NCI-H524 treated with DMSO at 0.1 percent for 48 hours (cell line): ENCODE measurements around the gene PRXL2A.
"Not testable (repeated sequence)": the region's sequence is repeated elsewhere in the genome, so short reads cannot be mapped to it uniquely, and the experiment has no call there.

Experiments
- DNase-seq: peaks from one replicate; lab custom pipeline; 2025; lab: John Stamatoyannopoulos, UW

Gene PRXL2A, protein sequence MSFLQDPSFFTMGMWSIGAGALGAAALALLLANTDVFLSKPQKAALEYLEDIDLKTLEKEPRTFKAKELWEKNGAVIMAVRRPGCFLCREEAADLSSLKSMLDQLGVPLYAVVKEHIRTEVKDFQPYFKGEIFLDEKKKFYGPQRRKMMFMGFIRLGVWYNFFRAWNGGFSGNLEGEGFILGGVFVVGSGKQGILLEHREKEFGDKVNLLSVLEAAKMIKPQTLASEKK

DNA sequence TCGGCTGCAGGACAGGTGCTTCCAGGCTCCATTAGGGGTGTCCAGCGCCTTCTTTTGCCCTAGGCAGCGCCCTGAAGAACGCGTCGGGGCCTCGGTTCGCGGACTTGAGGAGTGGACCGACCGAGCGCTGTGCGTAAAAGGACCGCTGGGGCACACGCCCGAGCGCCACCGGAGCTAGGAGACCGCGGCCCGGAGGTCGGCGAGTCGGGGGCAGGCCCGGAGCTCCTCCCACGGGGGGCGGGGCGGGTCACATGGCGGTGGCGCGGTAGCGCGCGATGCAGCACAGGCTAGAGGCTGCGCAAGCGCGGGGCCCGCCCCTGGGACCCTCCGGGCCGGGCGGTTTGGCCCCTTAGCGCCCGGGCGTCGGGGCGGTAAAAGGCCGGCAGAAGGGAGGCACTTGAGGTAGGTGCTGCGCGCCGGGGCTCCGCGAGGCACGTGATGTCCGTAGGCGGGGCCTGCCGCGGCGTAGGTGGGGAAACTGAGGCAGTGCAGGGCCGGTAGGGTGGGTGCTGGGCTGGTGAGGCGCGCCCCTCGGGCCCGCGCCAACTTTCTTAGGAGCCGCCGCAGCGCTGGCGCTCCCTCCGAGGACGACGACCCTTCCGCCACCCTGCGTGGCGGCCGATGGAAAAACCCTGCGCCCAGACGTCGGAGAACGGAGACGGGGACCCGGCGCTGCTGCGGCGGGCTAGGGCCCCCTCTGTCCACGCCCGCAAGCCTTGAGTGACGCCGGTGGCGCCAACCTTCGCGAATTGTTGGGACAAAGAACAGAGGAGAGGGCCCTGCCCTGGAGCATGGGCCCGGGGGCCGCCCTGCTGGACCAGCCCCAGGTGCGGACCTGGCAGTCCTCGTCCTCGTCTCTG lies at the start of gene PRXL2A:
PRXL2A (plus strand) TSS at position 310 of the 860 bp plus-strand sequence. CDS start 11,917 bp downstream, outside the sequence.
- DNase-seq = no peak

DNA sequence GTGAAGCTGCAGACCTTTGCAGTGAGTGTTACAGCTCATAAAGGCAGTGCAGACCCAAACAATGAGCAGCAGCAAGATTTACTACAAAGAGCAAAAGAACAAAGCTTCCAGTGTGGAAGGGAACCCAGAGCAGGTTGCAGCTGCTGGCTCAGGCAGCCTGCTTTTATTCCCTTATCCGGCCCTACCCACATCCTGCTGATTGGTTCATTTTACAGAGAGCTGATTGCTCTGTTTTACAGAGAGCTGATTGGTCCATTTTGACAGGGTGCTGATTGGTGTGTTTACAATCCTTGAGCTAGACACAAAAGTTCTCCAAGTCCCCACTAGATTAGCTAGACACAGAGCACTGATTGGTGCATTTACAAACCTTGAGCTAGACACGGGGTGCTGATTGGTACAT lies 49.4 kb upstream of the PRXL2A start:
- DNase-seq = not testable (repeated sequence)

DNA sequence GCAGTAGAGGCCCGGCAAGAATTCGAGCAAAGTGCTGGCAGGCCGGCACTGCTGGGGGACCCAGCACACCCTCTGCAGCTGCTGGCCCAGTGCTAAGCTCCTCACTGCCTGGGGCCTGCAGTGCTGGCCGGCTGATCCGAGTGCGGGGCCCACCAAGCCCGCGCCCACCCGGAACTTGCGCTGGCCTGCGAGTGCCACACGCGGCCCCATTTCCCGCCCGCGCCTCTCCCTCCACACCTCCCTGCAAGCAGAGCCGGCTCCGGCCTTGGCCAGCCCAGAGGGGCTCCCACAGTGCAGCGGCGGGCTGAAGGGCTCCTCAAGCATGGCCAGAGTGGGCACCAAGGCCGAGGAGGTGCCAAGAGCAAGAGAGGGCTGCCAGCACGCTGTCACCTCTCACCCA lies 48.7 kb upstream of the PRXL2A start:
- DNase-seq = no peak

DNA sequence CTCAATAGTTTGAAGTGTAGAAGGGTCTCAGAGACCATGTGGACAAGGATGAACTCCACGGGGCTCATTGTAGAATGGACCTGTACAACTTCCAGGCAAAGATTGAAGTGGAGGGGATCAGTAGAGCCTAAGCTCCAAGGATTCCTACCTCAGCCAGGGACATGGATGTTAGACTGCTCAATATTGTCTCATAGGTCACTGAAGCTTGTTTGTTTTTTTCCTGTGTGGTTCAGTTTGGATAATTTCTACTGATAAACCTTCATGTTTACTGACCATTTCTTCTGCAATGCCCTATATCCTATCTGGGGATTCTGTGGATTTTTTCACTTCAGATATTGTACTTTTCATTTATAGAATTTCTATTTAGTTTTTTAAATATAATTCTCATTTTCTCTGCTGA lies 42.8 kb upstream of the PRXL2A start:
- no peak for DNase-seq

DNA sequence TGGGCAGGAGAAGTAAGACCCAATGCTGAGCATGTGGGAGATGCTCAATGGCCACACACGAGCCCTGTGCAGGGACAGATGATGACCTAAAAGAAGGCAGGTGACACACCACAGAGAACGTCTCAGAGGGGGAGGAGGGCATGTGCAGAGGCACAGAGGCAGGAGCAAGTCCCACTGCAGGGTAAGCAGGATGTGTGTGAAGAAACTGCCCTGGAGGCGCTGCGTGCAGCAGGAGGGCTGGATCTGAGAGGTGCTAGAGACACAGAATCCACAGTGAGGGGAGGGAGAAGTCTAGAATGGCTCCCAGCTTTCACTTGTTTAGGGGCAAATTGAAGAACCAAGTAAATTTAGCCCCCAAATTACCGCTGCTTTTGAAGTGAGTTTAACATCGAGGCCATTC lies 36.9 kb upstream of the PRXL2A start:
- no peak for DNase-seq

DNA sequence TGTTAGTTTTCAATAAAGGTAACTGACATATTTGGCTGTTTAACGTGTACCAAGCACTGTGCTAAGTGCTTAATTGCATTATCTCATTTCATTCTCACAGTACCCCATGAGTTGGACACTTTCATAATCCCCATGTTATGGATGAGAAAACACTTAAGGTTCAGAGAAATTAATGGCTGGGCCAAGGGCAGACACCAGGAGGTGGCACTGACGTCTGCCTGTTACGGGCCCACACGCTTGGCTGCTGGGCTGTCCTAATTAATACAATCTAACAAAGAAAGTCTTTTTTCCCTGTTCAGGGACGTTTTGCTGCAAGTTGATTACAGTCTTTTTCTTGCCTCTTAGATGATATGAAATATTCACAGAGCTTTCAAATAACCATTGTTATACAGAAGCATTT lies 35.7 kb upstream of the PRXL2A start:
- peak; percentile 22 for DNase-seq

DNA sequence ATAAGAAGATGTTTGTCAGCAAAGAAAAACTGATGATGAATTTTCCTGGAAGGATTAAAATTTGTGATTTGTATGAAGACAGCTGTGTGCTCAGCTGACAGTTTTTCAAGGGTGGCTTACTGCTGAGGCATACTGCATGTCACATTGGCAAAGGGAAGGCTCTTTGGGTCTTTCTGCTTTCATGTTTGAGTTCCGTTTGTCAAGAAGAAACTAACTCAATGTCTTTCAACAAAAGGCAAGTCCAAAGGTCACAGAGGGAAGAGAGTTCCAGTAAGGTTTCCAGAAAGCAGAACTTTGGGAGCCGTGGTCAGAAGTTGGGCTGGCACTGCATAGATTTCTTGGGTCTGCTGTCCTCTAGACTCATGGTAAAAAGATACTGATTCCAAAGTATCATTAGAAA lies 34.8 kb upstream of the PRXL2A start:
- DNase-seq = no peak

DNA sequence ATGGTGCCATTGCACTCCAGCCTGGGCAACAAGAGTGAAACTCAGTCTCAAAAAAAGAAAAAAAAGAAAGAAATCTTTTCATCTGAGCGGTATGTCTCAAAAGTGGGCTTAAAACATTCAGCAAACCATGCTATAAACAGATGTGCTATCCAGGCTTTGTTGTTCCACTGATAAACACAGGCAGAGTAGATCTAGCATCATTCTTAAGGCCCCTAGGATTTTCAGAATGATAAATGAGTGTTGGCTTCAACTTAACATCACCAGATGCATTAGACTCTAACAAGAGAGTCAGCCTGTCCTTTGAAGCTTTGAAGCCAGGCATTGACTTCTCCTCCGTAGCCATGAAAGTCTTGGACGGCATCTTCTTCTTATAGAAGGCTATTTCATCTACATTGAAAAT lies 28.6 kb upstream of the PRXL2A start:
- DNase-seq = no peak

DNA sequence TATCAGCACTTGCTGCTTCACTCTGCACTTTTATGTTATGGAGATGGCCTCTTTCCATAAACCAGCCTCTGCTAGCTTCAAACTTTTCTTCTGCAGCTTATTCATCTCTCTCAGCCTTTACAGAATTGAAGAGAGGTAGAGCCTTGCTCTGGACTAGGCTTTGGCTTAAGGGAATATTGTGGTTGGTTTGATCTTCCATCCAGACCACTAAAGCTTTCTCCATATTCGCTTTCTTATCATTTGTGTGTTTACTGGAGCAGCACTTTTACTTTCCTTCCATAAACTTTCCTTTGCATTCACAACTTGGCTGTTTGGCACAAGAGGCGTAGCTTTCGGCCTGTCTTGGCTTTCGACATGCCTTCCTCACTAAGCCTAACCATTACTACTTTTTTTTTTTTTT lies 28.2 kb upstream of the PRXL2A start:
- no peak for DNase-seq

DNA sequence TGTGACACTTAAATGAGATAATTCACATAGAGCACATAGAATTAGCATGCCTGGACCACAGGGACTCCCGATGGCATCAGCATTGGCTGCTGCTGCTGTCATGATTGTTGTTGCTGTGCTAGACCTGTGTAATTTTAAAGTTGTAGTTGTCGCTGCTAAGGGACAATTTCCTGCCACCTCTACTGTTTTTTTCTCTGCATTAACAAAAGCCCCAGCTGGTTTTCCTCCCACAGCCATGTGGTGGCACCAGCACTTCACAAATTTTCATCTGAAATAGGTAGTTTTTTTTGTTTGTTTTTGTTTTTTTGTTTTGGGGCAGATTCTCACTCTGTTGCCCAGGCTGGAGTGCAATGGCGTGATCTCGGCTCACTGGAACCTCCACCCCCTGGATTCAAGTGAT lies 25.4 kb upstream of the PRXL2A start:
- DNase-seq = no peak

DNA sequence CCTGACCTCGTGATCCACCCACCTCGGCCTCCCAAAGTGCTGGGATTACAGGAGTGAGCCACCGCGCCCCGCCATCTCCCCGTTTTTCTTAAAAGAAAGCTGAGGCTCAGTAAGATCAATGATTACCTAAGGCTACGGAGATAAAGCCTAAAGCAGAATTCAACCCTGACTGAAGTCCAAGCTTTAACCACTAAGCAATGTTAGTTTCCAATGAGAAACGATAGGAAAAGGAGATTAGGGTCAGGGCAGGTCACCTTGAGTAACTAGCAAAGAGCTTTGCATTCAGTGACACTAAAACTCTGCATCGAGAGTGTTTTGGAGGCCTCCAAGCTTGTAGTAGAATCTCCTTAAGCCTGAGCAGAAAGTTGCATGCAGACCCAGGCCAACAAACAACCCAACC lies 17.6 kb upstream of the PRXL2A start:
- DNase-seq = no peak

DNA sequence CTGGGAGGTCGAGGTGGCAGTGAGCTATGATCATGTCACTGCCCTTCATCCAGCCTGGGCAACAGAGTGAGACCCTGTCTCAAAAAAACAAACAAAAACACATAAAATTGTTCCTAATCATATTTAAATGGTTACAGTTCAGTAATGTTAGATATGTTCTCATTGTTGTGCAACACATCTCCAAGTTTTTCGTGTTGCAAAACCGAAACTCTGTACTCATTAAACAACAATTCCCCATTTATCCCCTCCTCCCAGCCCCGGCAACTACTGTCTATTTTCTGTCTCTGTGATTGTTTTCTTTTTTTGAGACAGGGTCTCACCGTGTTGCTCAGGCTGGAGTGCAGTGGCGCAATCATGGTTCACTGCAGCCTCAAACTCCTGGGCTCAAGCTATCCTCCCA lies 16.1 kb upstream of the PRXL2A start:
- DNase-seq = no peak

DNA sequence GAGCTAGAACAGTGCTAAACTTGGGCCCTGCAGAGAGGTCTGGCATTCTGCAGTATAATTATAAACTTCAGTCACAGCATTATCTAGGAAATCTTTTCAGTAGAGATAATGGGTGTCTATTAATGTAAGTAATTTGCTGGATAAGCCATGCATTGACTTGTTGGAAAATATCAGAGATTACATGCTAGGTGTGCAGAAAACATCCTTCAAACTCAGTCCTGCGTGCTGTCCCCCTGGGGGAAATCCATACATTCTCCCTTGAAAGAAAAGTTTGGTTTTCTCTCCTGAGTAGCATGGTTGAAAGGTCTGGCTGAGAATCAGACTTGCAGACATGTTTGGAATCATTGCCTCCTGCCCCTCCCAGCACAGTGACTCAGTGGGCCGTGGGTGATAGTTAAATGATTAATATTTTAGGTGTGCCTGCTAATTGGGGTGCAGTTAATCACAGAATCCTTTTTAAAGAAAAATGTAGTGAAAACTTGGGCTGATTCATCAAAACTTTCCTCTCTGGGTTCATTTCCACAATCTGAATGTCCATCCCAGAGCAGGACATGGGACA lies 13.9 kb upstream of the PRXL2A start:
- no peak for DNase-seq

DNA sequence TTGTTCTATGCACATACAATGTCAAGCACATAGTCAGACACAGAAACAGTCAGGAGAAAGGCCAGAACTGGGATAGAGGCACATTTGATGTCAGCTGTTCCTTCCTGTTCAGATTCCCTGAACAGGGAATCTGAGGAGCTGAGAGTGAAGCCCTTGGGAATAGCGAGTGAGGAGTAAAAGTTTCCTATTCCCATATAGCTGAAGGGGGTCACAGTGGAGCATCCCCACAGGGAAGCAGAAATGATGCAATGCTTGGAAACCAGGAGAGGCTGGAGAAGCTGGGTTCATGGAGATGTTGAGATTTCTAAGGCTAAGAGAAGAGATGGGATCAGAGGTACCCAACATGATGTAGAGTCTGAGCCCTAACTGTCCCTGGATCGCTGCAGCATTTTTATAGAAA lies 11.3 kb upstream of the PRXL2A start:
- no peak for DNase-seq

DNA sequence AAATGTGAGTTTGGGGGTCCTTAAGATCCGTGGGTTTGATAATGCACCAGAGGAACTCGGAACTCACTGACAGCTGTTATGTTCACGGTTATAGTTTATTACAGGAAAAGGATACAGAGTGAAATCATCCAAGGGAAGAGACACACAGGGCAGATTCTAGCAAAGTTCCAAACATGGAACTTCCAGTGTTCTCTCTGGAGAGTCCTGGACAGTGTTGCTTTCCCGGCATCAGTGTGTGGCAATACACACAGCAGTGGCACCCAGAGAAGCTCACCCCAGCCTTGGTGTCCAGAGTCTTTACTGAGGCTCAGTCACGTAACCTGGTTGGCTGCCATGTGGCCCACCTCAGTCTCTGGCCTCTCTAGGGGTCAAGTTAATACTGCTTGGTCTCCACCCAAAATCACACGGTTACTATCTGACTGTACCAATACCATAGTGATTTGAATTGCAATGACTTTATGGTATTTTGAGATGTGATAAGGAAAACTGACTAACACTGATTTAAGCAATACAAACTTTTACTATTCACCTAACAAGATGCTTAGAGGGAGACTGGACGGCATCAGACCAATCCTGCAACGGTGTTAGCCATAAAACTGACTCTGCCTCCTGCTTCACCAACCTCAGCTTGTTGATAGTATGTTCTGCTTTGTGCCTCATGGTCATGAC lies 8.1 kb upstream of the PRXL2A start:
- DNase-seq = no peak

DNA sequence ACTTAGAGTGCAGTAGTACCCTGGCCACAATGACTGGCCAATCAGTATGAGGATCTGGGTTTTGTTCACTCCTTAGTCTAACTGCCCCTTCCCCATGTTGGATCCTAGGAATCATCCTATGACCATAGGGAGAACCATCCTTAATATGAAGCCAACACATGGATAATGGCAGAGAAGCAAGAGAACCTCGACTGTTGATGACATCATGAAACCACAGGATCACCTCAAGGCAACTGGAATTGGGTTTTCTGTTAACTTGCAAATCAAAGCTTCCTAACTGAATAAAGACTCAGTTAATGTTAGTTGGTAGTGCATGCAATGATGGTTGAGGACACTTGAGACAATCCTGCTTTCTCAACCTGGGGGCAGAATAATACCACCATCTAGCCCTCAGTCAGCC lies 3.3 kb upstream of the PRXL2A start:
- DNase-seq = no peak

DNA sequence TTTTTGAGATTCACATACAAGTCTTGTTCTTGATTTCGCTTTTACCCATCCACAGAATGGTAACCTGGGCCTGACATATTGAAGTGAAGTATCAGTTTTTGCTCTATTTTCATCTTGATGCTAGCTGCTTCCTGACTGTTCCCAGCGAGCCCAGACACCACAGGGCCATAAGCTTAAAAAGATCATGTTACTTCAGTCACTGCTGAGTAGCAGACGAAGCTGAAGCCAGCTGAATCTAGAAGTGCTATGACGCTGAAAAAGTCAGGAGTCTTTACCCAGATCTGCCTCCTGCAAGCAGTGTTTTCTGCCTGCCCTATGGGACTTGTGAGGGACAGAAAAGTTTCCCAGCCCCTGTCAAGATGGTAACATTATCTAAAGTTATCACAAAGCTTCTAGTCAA lies 2.7 kb upstream of the PRXL2A start:
- peak; percentile 42 for DNase-seq

DNA sequence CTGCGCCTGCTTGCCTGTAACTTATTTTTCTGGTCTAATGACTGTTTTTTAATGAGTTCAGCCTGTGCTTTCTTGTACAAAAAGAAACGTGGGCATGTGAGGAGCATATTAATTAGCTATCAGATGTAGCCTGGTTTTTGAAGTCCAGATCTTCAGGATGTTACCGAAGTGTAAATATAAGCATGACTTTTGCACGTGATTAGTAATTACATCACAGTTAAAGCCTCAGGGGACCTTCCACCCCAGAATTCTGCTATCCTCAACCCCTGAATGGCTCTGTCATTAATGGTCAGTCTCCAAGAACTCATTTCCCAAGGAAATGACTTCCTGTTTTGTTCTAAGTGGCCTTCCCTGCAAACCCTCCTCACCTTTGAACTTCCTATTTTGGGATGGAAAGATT lies 2.1 kb upstream of the PRXL2A start:
- no peak for DNase-seq

DNA sequence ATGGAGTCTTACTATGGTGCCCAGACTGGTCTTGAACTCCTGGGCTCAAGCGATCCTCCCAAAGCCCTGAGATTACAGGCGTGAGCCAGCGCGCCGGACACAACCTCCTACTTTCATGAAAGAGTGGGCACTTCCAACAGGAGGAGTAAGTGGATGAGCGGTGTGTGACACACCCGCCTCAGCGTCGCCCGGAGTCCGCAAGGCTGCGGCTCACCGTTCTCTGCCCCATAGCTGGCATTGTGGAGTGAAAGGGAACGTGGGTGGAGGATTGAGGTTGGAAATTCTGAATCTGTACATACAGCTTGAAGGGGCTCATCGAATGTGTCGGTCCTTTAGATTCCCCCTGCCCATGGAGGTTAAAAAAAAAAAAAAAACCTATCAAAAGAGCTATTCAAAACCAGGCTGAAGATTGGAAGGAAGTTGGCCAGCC lies 524 bp upstream of the PRXL2A start:
- DNase-seq = no peak

DNA sequence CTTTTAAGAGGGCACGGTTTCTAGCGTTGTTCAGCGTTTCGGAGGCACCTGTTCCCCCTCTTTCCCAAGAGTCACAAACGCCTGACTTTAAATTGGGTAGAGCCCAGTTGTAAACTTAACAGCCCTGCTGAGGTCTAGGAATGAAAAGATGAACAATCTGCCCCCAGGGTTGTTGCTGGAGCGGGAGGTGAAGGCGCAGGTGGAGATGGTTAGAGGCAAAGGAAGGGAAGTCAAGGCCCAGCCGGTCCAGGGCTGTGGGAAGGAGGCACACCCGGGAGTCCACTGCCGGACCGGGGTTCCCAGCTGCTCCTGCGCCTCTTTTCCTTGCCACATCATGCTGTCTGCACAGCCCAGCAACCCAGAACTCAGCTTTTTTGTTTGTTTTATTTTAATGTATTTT lies 770 bp downstream of the PRXL2A start:
- no peak for DNase-seq

DNA sequence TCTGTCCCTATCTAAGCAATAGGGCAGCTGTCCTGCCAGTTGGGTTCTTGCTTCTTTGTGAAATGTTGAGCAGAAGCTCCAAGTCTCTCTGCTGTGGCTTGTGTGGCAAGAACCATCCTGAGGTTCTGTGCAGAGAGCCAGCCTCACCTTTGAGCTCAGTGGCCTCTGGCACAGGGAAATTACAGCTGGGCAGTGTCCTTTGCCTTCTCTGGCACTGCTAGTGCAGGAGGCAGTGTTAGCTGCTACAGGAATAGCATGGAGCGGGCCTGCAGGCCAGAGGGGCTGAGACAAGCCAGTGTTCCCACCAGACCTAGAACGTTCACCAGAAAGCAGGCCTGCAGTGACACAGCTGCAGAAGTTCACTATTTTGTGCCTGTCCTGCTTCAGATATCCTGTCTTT lies 1.8 kb downstream of the PRXL2A start:
- DNase-seq = no peak

DNA sequence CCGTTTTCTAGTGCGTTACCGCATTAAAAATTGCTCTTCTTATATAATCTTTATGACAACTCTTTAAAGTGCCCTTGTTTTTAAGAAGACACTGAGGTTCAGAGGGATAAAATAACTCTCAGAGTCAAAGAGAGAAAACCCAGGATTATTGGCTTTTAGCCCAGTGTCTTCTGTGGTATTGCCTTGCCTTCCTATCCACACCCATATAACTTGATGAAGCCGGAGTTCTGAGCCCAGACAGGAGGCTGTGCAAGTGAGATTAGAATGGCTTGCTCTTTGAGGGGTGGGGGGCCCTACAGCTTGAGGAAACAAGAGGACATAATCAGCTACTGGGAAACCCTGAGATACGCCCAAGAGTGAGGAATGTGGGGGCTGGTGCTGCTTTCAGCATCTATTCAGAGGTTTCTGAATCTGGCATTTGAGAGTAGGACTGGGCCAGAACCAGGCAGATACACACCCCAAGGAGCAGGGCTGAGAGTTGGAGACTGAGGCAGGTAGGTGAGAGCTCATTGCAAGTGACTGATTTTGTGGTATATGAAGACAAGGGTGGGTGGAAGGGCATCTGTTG lies 2.3 kb downstream of the PRXL2A start:
- no peak for DNase-seq
